TTC549 (cell line): ENCODE results near the gene CCDC177.

Source experiments
- FAIRE-seq: peaks from 2 replicates; lab custom pipeline; 2012; peaks lifted over from hg19 to GRCh38; lab: Jason Lieb, UNC

CCDC177 gene

GRCh38 chr14:69528930-69529329 lies 45.7 kb downstream of the CCDC177 start:
- no peak for FAIRE-seq

- FAIRE-seq, result no peak
These were observed 46.5 kb downstream of the CCDC177 start for GRCh38 chr14:69528143-69528542.

- no peak for FAIRE-seq
These were observed 47.0 kb downstream of the CCDC177 start for GRCh38 chr14:69527635-69528034.

GRCh38 chr14:69525896-69526295 lies 48.8 kb downstream of the CCDC177 start:
- FAIRE-seq, result no peak

- no peak for FAIRE-seq
These were observed 52.6 kb downstream of the CCDC177 start for GRCh38 chr14:69522026-69522425.
